G401.6 (cell line): ENCODE measurements around the gene CES2.

ENCODE experiments used
- FAIRE-seq: peaks from 2 replicates; lab custom pipeline; 2012; peaks lifted over from hg19 to GRCh38; lab: Jason Lieb, UNC

Gene CES2

GRCh38 chr16:66902648-66903543 is 32.4 kb upstream of the CES2 start:
- no peak for FAIRE-seq

GRCh38 chr16:66903544-66904427 is 31.5 kb upstream of the CES2 start:
- FAIRE-seq = no peak

- no peak for FAIRE-seq
These were observed 30.9 kb upstream of the CES2 start for GRCh38 chr16:66904428-66904845.

- FAIRE-seq = no peak
These were observed 30.3 kb upstream of the CES2 start for GRCh38 chr16:66904846-66905632.

- FAIRE-seq = no peak
These were observed 29.4 kb upstream of the CES2 start for GRCh38 chr16:66905633-66906539.

- FAIRE-seq = no peak
These were observed 28.1 kb upstream of the CES2 start for GRCh38 chr16:66906916-66907836.

GRCh38 chr16:66908116-66908515 is 27.2 kb upstream of the CES2 start:
- FAIRE-seq = no peak

- FAIRE-seq = no peak
These were observed 26.4 kb upstream of the CES2 start for GRCh38 chr16:66908762-66909559.

GRCh38 chr16:66910175-66910940 is 25.0 kb upstream of the CES2 start:
- no peak for FAIRE-seq

GRCh38 chr16:66911112-66911511 is 24.2 kb upstream of the CES2 start:
- no peak for FAIRE-seq

- FAIRE-seq = no peak
These were observed 23.5 kb upstream of the CES2 start for GRCh38 chr16:66911801-66912200.

GRCh38 chr16:66913081-66913480 is 22.2 kb upstream of the CES2 start:
- no peak for FAIRE-seq

- FAIRE-seq = no peak
These were observed 21.6 kb upstream of the CES2 start for GRCh38 chr16:66913711-66914110.

GRCh38 chr16:66914541-66914940 is 20.8 kb upstream of the CES2 start:
- no peak for FAIRE-seq

GRCh38 chr16:66915041-66915440 is 20.3 kb upstream of the CES2 start:
- no peak for FAIRE-seq

GRCh38 chr16:66916518-66916917 is 18.8 kb upstream of the CES2 start:
- FAIRE-seq = no peak

GRCh38 chr16:66917741-66918140 is 17.6 kb upstream of the CES2 start:
- no peak for FAIRE-seq

- no peak for FAIRE-seq
These were observed 17.0 kb upstream of the CES2 start for GRCh38 chr16:66918355-66918754.
